Measurements from ENCODE around the gene DNAH2. TPM values are rescaled to one million over a fixed set of nuclear protein-coding genes. Genes with fewer than 3 reads are reported as not detected.

The DNAH2 gene
- total RNA-seq, 1 experiment from 2014 or later = under 0.01 TPM

GRCh38 chr17:7721612-7722011, 4.1 kb downstream of the DNAH2 start:
- no peak for DNase-seq (ENCODE audit: low read depth)

DNA sequence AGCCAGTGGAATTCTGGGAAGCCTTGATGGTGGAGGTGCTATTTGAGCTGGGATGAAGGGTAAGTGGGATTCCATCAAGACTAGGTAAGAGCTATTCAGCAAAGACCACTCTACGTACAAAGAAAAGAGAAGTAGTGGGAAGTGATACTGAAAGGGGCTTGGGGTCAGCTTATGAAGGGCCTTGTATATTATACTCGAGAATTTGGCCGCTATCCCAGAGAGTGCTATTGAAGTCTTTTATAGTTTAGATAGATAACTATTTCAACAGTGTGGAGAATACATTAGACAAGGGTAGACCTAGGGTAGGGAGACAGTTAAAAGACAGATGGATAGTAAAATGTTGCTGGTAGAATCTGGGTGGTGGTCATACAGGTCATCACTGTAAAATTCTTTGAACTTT, 10.3 kb downstream of the DNAH2 start:
- DNase-seq (ENCODE audit: low read depth) = no peak

- no peak for DNase-seq (ENCODE audit: low read depth)
Observed at GRCh38 chr17:7729816-7730215, 12.3 kb downstream of the DNAH2 start.

DNA sequence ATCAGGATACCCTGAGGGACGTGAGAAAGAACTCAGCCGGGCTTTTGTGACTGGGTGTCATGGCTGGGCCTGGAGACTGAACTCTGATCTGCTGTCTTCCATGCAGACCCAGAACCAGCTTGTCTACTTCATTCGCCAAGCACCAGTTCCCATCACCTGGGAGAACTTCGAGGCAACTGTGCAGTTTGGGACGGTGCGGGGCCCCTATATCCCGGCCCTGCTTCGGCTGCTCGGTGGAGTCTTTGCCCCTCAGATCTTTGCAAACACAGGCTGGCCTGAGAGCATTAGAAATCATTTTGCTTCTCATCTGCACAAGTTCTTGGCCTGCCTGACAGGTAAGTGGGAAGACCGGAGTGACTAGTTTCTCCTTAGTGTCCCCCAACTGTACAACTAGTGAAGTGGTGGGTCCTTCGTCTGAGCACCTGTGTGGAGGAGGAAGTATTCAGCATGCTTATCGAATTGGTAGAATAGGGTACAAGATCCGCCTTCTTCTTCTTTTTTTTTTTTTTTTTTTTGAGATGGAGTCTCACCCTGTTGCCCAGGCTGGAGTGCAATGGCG, 15.5 kb downstream of the DNAH2 start:
- DNase-seq (ENCODE audit: low read depth) = no peak

DNA sequence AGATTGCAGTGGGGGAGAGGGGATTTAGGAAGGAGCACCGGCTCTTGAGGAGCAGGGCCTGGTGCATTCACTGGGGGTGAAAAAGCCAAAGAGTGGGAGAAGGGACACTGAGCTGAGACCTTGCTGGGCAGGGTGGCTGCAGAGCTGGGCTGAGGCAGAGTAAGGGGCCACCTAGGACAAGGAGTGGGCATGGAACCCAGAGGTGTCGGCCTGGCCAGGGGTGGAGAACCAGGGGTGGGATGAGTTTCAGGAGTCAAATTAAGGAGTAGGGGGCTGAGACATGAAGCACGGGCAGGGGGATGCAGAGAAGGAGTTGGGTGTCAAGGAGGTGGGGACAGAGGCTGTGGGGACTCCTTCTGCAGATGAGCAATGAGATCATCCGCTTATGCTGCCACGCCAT, 20.1 kb downstream of the DNAH2 start:
- no peak for DNase-seq (ENCODE audit: low read depth)

DNA sequence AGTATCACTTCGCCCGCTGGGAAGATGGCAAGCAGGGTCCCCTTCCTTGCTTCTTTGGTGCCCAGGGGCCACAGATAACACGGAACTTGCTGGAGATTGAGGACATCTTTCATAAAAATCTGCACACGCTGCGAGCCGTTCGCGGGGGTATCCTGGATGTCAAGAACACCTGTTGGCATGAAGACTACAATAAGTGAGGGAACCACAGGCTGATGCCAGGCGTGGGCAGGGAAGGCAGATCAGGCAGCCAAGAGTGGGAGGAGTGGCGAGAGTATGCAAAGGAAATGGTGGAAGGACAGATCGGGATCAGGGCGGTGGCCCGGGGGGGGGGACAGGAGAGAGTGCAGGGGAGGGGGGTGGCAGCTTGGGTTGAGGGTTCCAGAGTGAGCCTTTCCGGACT, 22.2 kb downstream of the DNAH2 start:
- DNase-seq (ENCODE audit: low read depth) = no peak

- no peak for DNase-seq (ENCODE audit: low read depth)
Observed at GRCh38 chr17:7740481-7741001, 23.0 kb downstream of the DNAH2 start.

GRCh38 chr17:7742729-7743128, 25.2 kb downstream of the DNAH2 start:
- DNase-seq (ENCODE audit: low read depth) = peak; percentile 14

GRCh38 chr17:7744416-7744815, 26.9 kb downstream of the DNAH2 start:
- no peak for DNase-seq (ENCODE audit: low read depth)

DNA sequence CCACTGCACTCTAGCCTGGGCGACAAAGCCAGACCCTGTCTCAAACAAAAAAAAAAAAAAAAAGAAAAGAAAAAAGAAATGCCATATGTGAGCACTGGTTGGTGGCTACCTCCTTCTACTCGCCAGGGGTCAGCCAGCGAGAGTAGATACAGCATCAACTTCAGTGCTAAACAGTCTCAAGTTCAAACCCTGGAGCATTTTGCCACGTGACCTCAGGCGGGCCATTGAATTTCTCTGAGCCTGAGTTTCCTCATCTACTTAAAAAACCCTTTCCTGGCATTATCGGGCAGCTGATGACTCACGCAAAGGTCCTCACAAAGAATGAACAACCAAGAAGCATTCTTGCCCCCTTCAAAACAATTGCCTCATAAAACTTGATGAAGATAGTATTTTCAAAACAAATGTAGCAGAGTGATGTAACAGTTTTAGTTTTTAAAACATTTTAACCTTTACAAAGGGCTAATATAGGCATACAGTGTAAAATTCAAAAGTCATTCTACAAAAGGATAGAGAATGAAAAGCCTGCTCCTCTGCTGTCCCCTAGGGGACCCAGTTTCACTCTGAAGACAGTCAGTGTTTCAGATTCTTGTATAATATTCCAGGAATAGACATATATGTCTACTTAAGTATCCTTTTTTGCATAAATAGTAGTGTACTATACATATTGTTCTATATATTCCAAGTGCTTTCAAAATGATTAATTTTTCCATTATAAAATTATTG, 28.4 kb downstream of the DNAH2 start:
- peak; percentile 79 for DNase-seq (ENCODE audit: low read depth)

GRCh38 chr17:7747635-7748071, 30.1 kb downstream of the DNAH2 start:
- peak; percentile 10 for DNase-seq (ENCODE audit: low read depth)

DNA sequence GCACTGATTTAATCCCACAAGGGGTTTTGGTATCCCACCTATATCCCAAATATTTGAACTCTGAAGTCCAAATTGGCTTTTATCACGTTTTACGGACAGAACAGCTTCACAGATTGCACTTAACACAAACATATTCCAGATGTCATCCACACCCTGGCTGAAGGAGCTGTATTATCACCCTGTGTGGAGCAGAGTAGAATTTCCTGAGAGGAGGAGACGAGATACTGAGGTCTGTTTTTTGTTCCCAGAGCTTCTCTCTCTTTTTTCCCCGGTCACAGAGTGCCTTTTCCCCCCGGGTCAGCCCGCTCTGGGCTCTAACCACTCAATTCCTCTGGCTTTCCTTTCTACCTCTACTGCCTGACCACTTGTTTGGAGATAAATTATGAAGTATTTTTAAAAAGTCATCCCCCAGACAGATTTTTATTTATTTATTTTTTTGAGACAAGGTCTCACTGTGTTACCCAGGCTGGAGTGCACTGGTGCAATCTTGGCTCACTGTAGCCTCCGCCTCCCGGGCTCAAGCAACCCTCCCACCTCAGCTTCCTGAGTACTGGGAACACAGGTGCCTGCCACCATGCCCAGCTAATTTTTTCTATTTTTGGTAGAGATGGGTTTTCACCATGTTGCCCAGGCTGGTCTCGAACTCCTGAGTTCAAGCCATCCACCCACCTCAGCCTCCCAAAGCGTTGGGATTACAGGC, 30.7 kb downstream of the DNAH2 start:
- no peak for DNase-seq (ENCODE audit: low read depth)

DNA sequence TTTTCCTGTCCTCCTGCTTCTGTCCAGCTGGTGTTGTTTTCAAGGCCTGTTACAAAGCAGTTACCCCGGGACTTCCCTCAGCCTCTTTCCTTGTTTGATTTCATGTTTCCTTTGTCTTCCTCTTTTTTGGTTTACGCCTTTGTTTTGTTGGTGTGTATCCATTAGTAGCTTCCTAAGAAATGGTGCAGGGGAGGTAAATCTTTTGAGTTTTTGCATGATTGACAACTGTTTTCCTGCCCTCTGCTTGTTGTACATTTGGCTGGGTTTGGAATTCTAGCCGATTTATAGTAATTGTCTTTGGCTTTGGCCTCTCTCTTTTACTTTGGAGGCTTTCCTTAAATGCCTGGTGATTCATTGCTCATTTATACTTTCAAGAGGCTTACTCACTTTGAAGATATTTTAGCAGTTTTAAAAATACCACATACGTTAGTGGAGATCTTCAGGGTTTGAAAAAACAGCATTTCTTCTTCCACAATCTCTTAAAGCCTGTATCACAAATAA, 32.8 kb downstream of the DNAH2 start:
- peak; percentile 58 for DNase-seq (ENCODE audit: low read depth)

DNA sequence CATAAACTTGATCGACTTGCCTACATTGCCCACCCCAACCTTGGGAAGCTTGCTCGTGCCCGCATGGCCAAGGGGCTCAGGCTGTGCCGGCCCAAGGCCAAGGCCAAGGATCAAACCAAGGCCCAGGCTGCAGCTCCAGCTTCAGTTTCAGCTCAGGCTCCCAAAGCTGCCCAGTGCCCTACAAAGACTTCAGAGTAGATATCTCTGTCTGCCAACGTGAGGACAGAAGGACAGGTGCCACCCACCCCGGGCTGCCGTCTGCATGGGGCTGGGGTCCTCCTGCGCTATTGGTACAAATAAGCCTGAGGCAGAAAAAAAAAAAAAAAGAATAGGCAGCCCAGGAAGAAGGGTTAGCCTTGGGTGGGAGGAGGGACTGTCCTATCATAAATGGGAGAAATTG, 37.1 kb downstream of the DNAH2 start:
- no peak for DNase-seq (ENCODE audit: low read depth)

DNA sequence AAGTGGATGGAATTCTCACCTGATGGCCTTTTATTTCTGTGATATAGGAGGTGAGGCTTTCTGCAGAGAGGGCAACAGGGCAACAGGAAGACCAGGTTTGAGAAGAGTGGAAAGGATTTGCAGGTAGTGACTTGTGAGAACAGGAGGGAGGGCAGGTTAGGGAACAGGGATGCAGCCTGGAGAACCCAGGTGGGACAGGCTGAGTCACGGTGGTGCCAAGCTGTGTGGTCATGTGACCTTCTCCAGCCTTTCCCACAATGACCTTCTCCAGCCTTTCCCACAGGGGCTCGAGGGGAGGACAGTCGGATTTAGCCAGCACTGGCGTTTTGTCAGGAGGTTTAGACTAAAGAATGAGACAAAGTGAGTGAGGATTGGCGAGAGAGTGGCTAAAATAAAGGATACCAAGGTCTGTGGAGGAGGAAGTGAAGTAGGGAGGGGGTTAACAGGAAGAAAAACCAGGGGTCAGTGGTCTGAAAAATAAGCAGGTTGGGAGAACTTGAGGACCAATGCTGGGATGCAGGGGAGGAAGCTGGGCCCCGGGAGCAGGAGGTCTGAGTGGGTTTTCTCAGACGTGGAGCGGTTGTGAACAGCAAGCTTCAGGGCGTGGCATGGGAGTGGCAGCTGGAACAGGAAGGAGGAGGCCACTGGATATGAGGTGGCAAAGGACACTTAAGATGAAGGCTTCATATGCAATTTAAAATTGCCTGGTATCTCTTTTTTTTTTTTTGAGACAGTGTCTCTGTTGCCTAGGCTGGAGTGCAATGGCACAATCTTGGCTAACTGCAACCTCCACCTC, 37.7 kb downstream of the DNAH2 start:
- no peak for DNase-seq (ENCODE audit: low read depth)

- DNase-seq (ENCODE audit: low read depth) = no peak
Observed at GRCh38 chr17:7756968-7757367, 39.4 kb downstream of the DNAH2 start.

- no peak for DNase-seq (ENCODE audit: low read depth)
Observed at GRCh38 chr17:7763919-7764318, 46.4 kb downstream of the DNAH2 start.

DNA sequence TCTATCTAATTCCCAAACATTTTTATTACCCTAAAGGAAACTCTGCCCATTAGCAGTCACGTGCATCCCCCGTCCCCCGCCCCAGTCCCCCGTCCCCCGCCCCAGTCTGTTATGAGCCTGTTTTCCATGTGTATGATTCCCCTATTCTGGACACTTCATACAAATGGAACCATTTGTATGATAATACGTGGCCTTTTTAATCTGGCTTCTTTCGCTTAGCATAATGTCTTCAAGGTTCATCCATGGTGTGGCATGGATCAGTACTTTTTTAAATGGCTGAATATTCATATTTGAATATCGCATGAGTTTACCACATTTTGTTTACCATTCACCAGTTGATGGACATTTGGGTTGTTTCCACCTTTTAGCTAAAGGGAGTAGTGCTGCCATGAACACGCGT, 49.5 kb downstream of the DNAH2 start:
- no peak for DNase-seq (ENCODE audit: low read depth)

- peak; percentile 25 for DNase-seq (ENCODE audit: low read depth)
Observed at GRCh38 chr17:7767405-7768021, 50.0 kb downstream of the DNAH2 start.

- no peak for DNase-seq (ENCODE audit: low read depth)
Observed at GRCh38 chr17:7769854-7770253, 52.3 kb downstream of the DNAH2 start.

DNA sequence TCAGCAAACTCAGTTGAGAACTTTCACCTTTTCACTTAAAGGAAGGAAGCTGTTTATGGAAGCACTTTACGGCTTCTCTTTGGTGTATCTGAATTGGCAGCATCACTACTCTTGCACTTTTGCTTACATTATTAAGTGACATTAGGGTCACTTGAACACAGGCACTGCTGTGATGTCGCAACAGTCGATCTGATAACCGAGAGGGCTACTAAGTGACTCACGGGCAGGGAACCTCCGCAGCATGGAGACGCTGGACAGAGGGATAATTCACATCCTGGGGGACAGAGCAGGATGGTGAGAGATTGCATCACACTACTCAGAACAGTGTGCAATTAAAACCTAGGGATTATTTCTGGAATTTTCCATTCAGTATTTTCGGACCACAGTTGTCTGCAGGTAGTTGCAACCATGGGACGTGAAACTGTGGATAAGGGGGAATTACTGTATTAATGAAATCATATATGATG, 56.5 kb downstream of the DNAH2 start:
- peak; percentile 13 for DNase-seq (ENCODE audit: low read depth)

Measured in Daoy (cell line).